Immature natural killer cell (primary cell): ENCODE measurements around the gene BRINP3. TPM values are rescaled to one million over a fixed set of nuclear protein-coding genes. Genes with fewer than 3 reads are reported as not detected.

Source experiments
- DNase-seq, 3 donors: peaks; one replicate each; pipeline ENCODE4 v3.0.0; 2022; ENCODE audit warnings: mixed read lengths in 1 of 3
- H3K27ac Mint-ChIP-seq, 6 donors: one replicate each; pipeline ENCODE4 v1.8.0; 2020; ENCODE audit warnings: mixed read lengths in 6 of 6, mild to moderate bottlenecking in 5 of 6, inconsistent platforms in 4 of 6, moderate library complexity in 3 of 6
- H3K27me3 Mint-ChIP-seq, 3 donors: one replicate each; pipeline ENCODE4 v1.8.0; 2020 to 2021; ENCODE audit warnings: low read depth in 3 of 3, mild to moderate bottlenecking in 3 of 3, mixed read lengths in 3 of 3, moderate library complexity in 3 of 3, inconsistent platforms in 1 of 3
- H3K36me3 Mint-ChIP-seq, 3 donors: one replicate each; pipeline ENCODE4 v1.8.0; 2020; ENCODE audit warnings: mixed read lengths in 3 of 3, inconsistent platforms in 2 of 3, mild to moderate bottlenecking in 2 of 3
- H3K4me1 Mint-ChIP-seq, 2 donors: one replicate each; pipeline ENCODE4 v1.8.0; 2020; ENCODE audit warnings: inconsistent platforms in 2 of 2, mild to moderate bottlenecking in 2 of 2, mixed read lengths in 2 of 2, moderate library complexity in 1 of 2
- H3K4me3 Mint-ChIP-seq, 5 donors: one replicate each; pipeline ENCODE4 v1.8.0; 2020; ENCODE audit warnings: mild to moderate bottlenecking in 5 of 5, mixed read lengths in 5 of 5, inconsistent platforms in 3 of 5, moderate library complexity in 3 of 5
- H3K9me3 Mint-ChIP-seq, 6 donors: one replicate each; pipeline ENCODE4 v1.8.0; 2020; ENCODE audit warnings: mild to moderate bottlenecking in 6 of 6, mixed read lengths in 6 of 6, inconsistent platforms in 4 of 6, moderate library complexity in 3 of 6
- polyA plus RNA-seq, 3 donors: library from polyadenylated mRNA; unstranded; fragments of 300-500 nt; fragmentation: Illumina TruSeq; gene quantifications; one replicate each; pipeline ENCODE4 v1.2.3, GENCODE V29; 2021

BRINP3 gene
- polyA plus RNA-seq, 3 donors from 2014 or later: not detected

DNA sequence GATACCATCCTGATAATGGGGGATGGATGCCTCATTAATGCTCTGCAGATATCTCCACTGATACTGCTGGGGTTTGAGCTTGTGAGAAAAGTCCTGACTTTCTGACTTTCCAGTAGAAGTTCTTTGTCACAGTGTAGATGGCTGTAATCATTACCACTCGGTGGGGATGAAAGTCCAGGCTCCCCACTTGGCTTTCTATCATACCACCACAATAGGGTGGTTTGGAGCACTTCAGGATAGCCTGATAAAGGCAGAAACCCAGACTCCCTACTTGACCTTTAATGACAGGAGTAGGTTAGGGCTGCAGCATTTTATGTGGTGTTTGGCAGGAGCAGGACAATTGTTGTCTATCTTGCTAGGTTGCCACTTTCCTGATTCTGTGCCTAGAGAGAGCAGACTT, 294.1 kb downstream of the BRINP3 start:
- Mint-ChIP-seq H3K9me3 (peaks cover 8 to 60% (median 21%) of the 10 kb centered on the region in 6 donors), H3K4me3 (no peak overlapping the region), H3K27ac (no peak overlapping the region), H3K27me3 (peaks cover 0 to 1% (median 0%) of the 10 kb centered on the region in 3 donors), H3K36me3 (no peaks in the 10 kb centered on the region), H3K4me1 (no peaks in the 10 kb centered on the region)
- no peak for DNase-seq

- H3K9me3 Mint-ChIP-seq: peaks cover 7 to 51% (median 17%) of the 10 kb centered on the region in 6 donors
- peaks cover 0 to 2% (median 0%) of the 10 kb centered on the region in 3 donors for H3K27me3 Mint-ChIP-seq
- H3K4me3 Mint-ChIP-seq: no peak overlapping the region
- no peaks in the 10 kb centered on the region for H3K36me3 Mint-ChIP-seq
- no peak for DNase-seq
- H3K27ac Mint-ChIP-seq: no peak overlapping the region
- H3K4me1 Mint-ChIP-seq: no peaks in the 10 kb centered on the region
Measured at GRCh38 chr1:190179817-190180216, 297.8 kb downstream of the BRINP3 start.

GRCh38 chr1:190178827-190179226, 298.8 kb downstream of the BRINP3 start:
- Mint-ChIP-seq H3K9me3 (peaks cover 2 to 49% (median 16%) of the 10 kb centered on the region in 6 donors), H3K4me3 (no peak overlapping the region), H3K27ac (no peak overlapping the region), H3K36me3 (no peaks in the 10 kb centered on the region), H3K27me3 (peaks cover 0 to 2% (median 0%) of the 10 kb centered on the region in 3 donors), H3K4me1 (no peaks in the 10 kb centered on the region)
- no peak for DNase-seq

- H3K36me3 Mint-ChIP-seq: no peaks in the 10 kb centered on the region
- peaks cover 0 to 2% (median 2%) of the 10 kb centered on the region in 3 donors for H3K27me3 Mint-ChIP-seq
- H3K9me3 Mint-ChIP-seq: peaks cover 5 to 45% (median 20%) of the 10 kb centered on the region in 6 donors
- H3K4me3 Mint-ChIP-seq: no peak overlapping the region
- DNase-seq: no peak
- no peak overlapping the region for H3K27ac Mint-ChIP-seq
- no peaks in the 10 kb centered on the region for H3K4me1 Mint-ChIP-seq
Measured at GRCh38 chr1:190177555-190177954, 300.1 kb downstream of the BRINP3 start.

DNA sequence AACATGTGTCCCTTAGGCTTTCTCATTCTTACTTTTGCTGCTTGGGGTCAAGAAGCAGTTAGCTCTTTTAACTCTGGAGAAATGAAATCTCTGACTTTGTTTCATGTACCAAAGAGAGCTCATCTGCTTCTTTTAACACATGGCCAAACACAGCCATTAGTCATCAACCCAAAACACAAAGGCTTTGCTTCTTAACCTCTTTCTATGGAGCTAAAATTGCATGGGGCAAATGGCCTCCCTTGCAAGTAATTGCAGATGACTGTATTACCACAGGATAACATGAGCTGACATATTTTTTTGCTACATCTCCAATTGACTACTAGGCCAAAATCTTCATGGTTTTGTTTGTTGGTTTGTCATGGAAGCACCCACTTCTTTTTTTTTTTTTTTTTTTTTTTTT, 300.9 kb downstream of the BRINP3 start:
- Mint-ChIP-seq H3K36me3 (no peaks in the 10 kb centered on the region), H3K9me3 (peaks cover 5 to 43% (median 17%) of the 10 kb centered on the region in 6 donors), H3K4me3 (no peak overlapping the region), H3K4me1 (no peaks in the 10 kb centered on the region), H3K27ac (no peak overlapping the region), H3K27me3 (peaks cover 0 to 2% (median 2%) of the 10 kb centered on the region in 3 donors)
- DNase-seq: no peak

DNA sequence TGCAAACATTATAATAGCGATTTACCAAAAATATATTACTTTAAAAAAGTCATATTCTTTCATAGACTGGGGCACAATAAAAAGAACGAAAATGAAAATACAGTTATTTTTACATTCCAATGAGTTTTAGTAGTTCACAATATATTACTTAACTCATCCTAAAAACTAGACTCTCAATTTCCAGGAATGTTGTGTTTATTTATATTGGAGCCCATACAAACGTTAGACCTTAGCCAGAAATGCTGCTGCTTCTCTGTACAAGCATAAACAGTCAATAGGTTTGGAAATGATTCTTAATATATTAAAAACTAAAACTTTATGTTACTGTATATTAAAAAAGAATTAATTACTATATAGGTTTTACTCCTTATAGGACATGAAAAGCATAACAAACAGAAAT, 302.3 kb downstream of the BRINP3 start:
- no peaks in the 10 kb centered on the region for H3K4me1 Mint-ChIP-seq
- H3K27me3 Mint-ChIP-seq: peaks cover 0 to 2% (median 2%) of the 10 kb centered on the region in 3 donors
- no peak for DNase-seq
- no peak overlapping the region for H3K4me3 Mint-ChIP-seq
- peaks cover 5 to 41% (median 17%) of the 10 kb centered on the region in 6 donors for H3K9me3 Mint-ChIP-seq
- H3K27ac Mint-ChIP-seq: no peak overlapping the region
- H3K36me3 Mint-ChIP-seq: no peaks in the 10 kb centered on the region

GRCh38 chr1:190172651-190173430, 304.8 kb downstream of the BRINP3 start:
- Mint-ChIP-seq H3K9me3 (peaks cover 5 to 45% (median 27%) of the 10 kb centered on the region in 6 donors), H3K27me3 (peaks cover 0 to 2% (median 2%) of the 10 kb centered on the region in 3 donors), H3K36me3 (no peaks in the 10 kb centered on the region), H3K4me3 (no peak overlapping the region), H3K4me1 (no peaks in the 10 kb centered on the region), H3K27ac (no peak overlapping the region)
- no peak for DNase-seq

GRCh38 chr1:190170321-190170720, 307.3 kb downstream of the BRINP3 start:
- H3K27ac Mint-ChIP-seq: no peak overlapping the region
- no peak for DNase-seq
- no peak overlapping the region for H3K4me3 Mint-ChIP-seq
- H3K4me1 Mint-ChIP-seq: no peaks in the 10 kb centered on the region
- H3K36me3 Mint-ChIP-seq: no peaks in the 10 kb centered on the region
- H3K27me3 Mint-ChIP-seq: peaks cover 0 to 4% (median 0%) of the 10 kb centered on the region in 3 donors
- peaks cover 5 to 54% (median 37%) of the 10 kb centered on the region in 6 donors for H3K9me3 Mint-ChIP-seq

DNA sequence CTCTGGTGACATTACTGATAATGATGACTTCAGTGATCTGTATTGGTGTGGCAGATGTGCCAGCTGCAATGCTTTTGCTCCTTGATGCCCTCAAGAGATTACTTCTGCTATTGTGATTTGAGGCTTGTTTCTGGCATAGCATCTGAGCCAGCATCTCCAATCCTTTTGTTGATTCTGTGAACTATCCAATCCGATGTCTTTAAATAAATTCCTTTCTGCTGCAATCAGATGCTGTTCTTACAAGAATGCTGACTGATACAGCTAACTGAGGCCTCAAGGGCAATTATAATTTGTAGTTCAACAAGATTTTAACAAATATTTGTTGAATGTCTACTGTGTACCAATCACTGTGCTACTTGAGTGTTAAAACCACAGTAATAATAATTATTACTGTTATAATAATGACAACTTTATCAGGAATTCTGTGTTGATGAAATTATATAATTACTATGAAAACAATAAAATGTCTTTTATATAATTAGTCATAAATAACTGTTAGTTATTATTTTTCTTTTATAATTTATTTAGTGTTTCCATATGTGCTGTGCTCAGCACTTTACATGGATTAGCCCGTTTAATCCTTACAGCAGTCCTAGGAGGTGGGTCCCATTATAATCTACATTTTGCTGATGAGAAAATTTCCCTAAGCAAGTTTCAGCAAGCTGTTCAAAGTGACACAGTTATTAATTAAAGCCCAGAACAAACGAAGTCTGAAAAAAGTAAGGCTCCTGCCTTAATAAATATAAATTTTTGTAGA, 308.2 kb downstream of the BRINP3 start:
- no peak overlapping the region for H3K4me3 Mint-ChIP-seq

GRCh38 chr1:190168893-190169280, 308.8 kb downstream of the BRINP3 start:
- Mint-ChIP-seq H3K27ac (no peak overlapping the region), H3K4me1 (no peaks in the 10 kb centered on the region), H3K27me3 (peaks cover 0 to 4% (median 0%) of the 10 kb centered on the region in 3 donors), H3K9me3 (peaks cover 5 to 54% (median 31%) of the 10 kb centered on the region in 6 donors), H3K4me3 (no peak overlapping the region), H3K36me3 (no peaks in the 10 kb centered on the region)
- DNase-seq: no peak

More for the DNA sequence above, 308.2 kb downstream of the BRINP3 start:
- Mint-ChIP-seq H3K36me3 (no peaks in the 10 kb centered on the region), H3K27ac (no peak overlapping the region), H3K4me1 (no peaks in the 10 kb centered on the region), H3K27me3 (peaks cover 0 to 4% (median 0%) of the 10 kb centered on the region in 3 donors), H3K9me3 (peaks cover 5 to 54% (median 32%) of the 10 kb centered on the region in 6 donors)
- no peak for DNase-seq

- H3K27ac Mint-ChIP-seq: no peak overlapping the region
- H3K27me3 Mint-ChIP-seq: peaks cover 0 to 3% (median 0%) of the 10 kb centered on the region in 3 donors
- H3K4me3 Mint-ChIP-seq: no peak overlapping the region
- H3K36me3 Mint-ChIP-seq: no peaks in the 10 kb centered on the region
- peaks cover 5 to 53% (median 30%) of the 10 kb centered on the region in 6 donors for H3K9me3 Mint-ChIP-seq
- DNase-seq: no peak
- no peaks in the 10 kb centered on the region for H3K4me1 Mint-ChIP-seq
Measured at GRCh38 chr1:190168116-190168892, 309.4 kb downstream of the BRINP3 start.

DNA sequence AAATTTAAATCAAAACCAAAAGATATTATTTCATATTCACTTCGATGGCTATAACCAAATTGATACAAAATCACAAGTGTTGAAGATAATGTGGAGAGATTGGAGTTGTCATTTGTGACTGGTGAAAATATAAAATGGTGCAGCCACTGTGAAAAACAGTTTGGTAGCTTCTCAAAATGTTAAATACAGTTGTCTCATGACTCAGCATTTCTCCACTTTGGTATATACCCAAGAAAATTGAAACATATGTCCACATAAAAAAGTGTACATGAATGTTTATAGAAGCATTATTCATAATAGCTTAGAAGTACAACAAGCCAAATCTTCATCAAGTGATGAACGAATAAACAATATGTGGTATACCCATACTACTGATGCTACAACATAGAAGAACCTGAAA, 318.5 kb downstream of the BRINP3 start:
- Mint-ChIP-seq H3K27ac (no peak overlapping the region), H3K36me3 (no peaks in the 10 kb centered on the region), H3K9me3 (peaks cover 9 to 34% (median 16%) of the 10 kb centered on the region in 6 donors), H3K27me3 (no peaks in the 10 kb centered on the region), H3K4me1 (no peaks in the 10 kb centered on the region), H3K4me3 (no peak overlapping the region)
- DNase-seq: no peak

DNA sequence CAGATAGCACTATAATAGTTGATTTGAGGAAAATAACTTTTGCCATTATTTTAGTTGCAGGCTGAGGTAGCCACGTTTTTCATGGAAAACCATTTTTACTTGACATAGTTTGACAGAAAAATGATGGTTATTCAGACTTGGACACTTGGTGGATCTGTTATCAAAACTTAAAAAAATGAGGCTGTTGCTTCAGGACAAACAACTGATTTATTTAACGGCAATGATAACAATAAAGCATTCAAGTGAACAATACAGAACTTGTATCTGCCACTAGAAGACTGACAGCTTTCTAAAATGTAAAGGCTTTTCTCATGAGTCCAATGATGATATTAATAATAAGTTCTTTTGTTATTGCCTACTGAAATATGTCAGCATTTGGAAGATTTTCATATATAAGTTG, 322.9 kb downstream of the BRINP3 start:
- Mint-ChIP-seq H3K4me1 (no peaks in the 10 kb centered on the region), H3K27ac (no peak overlapping the region)
- DNase-seq: no peak

More for the DNA sequence above, 322.9 kb downstream of the BRINP3 start:
- peaks cover 13 to 50% (median 27%) of the 10 kb centered on the region in 6 donors for H3K9me3 Mint-ChIP-seq
- H3K4me3 Mint-ChIP-seq: no peak overlapping the region
- no peaks in the 10 kb centered on the region for H3K27me3 Mint-ChIP-seq
- no peaks in the 10 kb centered on the region for H3K36me3 Mint-ChIP-seq
